IPS-15b (cell line): ENCODE results near the gene SH3BP1.
"Not testable (repeated sequence)": the region's sequence is repeated elsewhere in the genome, so short reads cannot be mapped to it uniquely, and the experiment has no call there.

Experiments
- H3K27me3 ChIP-seq: one replicate; pipeline ENCODE4 v1.6.1; 2013; ENCODE audit warnings: low read length; ENCODE audit not compliant: control insufficient read depth, insufficient read depth
- H3K36me3 ChIP-seq: one replicate; pipeline ENCODE4 v1.6.1; 2013; ENCODE audit warnings: low read length; ENCODE audit not compliant: control insufficient read depth, insufficient read depth
- H3K4me1 ChIP-seq: one replicate; pipeline ENCODE4 v1.6.1; 2013; ENCODE audit warnings: mild to moderate bottlenecking, low read length; ENCODE audit not compliant: control insufficient read depth, insufficient read depth
- H3K4me3 ChIP-seq: one replicate; pipeline ENCODE4 v1.5.1; 2013; ENCODE audit warnings: low read depth, low read length
- H3K9ac ChIP-seq: one replicate; pipeline ENCODE4 v1.6.1; 2013; ENCODE audit warnings: low read depth, mild to moderate bottlenecking, low read length
- H3K9me3 ChIP-seq: one replicate; pipeline ENCODE4 v1.6.1; 2013; ENCODE audit warnings: mild to moderate bottlenecking, low read length; ENCODE audit not compliant: control insufficient read depth, insufficient read depth

The SH3BP1 gene

GRCh38 chr22:37607010-37607934, 32.2 kb upstream of the SH3BP1 start:
- Histone ChIP-seq H3K4me1 (no peaks in the 10 kb centered on the region), H3K36me3 (no peaks in the 10 kb centered on the region), H3K9me3 (no peaks in the 10 kb centered on the region), H3K4me3 (peak overlapping the region; percentile 88), H3K9ac (peak overlapping the region; percentile 54), H3K27me3 (no peaks in the 10 kb centered on the region)

GRCh38 chr22:37607935-37608476, 31.5 kb upstream of the SH3BP1 start:
- Histone ChIP-seq H3K9ac (peak overlapping the region; percentile 94), H3K4me3 (peak overlapping the region; percentile 88), H3K36me3 (no peaks in the 10 kb centered on the region), H3K27me3 (no peaks in the 10 kb centered on the region), H3K4me1 (no peaks in the 10 kb centered on the region), H3K9me3 (no peaks in the 10 kb centered on the region)

GRCh38 chr22:37608477-37609239, 30.8 kb upstream of the SH3BP1 start, which contains the start of gene GGA1:
TSS of gene GGA1 (plus strand) at chr22:37608834. CDS start at chr22:37608861, 27 bp downstream.
- no peaks in the 10 kb centered on the region for H3K9me3 ChIP-seq
- H3K4me1 ChIP-seq = no peaks in the 10 kb centered on the region
- H3K27me3 ChIP-seq = no peaks in the 10 kb centered on the region
- peak within 1 kb of the TSS; percentile 94 for H3K9ac ChIP-seq
- peak within 1 kb of the TSS; percentile 92 for H3K4me3 ChIP-seq
- no peaks in the 10 kb centered on the region for H3K36me3 ChIP-seq

GRCh38 chr22:37609240-37610152, 30.0 kb upstream of the SH3BP1 start:
- peak overlapping the region; percentile 90 for H3K9ac ChIP-seq
- peaks cover 4% of the 10 kb centered on the region for H3K36me3 ChIP-seq
- no peaks in the 10 kb centered on the region for H3K27me3 ChIP-seq
- no peaks in the 10 kb centered on the region for H3K9me3 ChIP-seq
- H3K4me1 ChIP-seq = no peaks in the 10 kb centered on the region
- H3K4me3 ChIP-seq = peak overlapping the region; percentile 92

- Histone ChIP-seq H3K9ac (peak overlapping the region; percentile 90), H3K4me3 (peak overlapping the region; percentile 92)
- H3K9me3 ChIP-seq, H3K36me3 ChIP-seq, H3K27me3 ChIP-seq, H3K4me1 ChIP-seq: not testable (repeated sequence)
Observed at GRCh38 chr22:37610153-37610475, 29.4 kb upstream of the SH3BP1 start.

GRCh38 chr22:37610480-37611129, 28.9 kb upstream of the SH3BP1 start:
- no peak overlapping the region for H3K9ac ChIP-seq
- H3K4me3 ChIP-seq = no peak overlapping the region
- H3K36me3 ChIP-seq = peaks cover 4% of the 10 kb centered on the region
- no peaks in the 10 kb centered on the region for H3K9me3 ChIP-seq
- no peaks in the 10 kb centered on the region for H3K27me3 ChIP-seq
- no peaks in the 10 kb centered on the region for H3K4me1 ChIP-seq

GRCh38 chr22:37611207-37611606, 28.3 kb upstream of the SH3BP1 start:
- Histone ChIP-seq H3K4me1 (no peaks in the 10 kb centered on the region), H3K4me3 (no peak overlapping the region), H3K27me3 (no peaks in the 10 kb centered on the region), H3K36me3 (peaks cover 6% of the 10 kb centered on the region), H3K9ac (no peak overlapping the region), H3K9me3 (no peaks in the 10 kb centered on the region)

- no peaks in the 10 kb centered on the region for H3K4me1 ChIP-seq
- no peaks in the 10 kb centered on the region for H3K9me3 ChIP-seq
- no peaks in the 10 kb centered on the region for H3K27me3 ChIP-seq
- no peak overlapping the region for H3K4me3 ChIP-seq
- H3K36me3 ChIP-seq = peaks cover 26% of the 10 kb centered on the region
- no peak overlapping the region for H3K9ac ChIP-seq
Observed at GRCh38 chr22:37616201-37617083, 23.0 kb upstream of the SH3BP1 start.

GRCh38 chr22:37617431-37617830, 22.0 kb upstream of the SH3BP1 start:
- Histone ChIP-seq H3K4me3 (no peak overlapping the region), H3K9ac (no peak overlapping the region), H3K9me3 (no peaks in the 10 kb centered on the region), H3K4me1 (no peaks in the 10 kb centered on the region), H3K36me3 (peaks cover 26% of the 10 kb centered on the region), H3K27me3 (no peaks in the 10 kb centered on the region)

- Histone ChIP-seq H3K27me3 (no peaks in the 10 kb centered on the region), H3K4me1 (no peaks in the 10 kb centered on the region), H3K9me3 (no peaks in the 10 kb centered on the region), H3K4me3 (no peak overlapping the region), H3K36me3 (peaks cover 31% of the 10 kb centered on the region), H3K9ac (no peak overlapping the region)
Observed at GRCh38 chr22:37618072-37618656, 21.3 kb upstream of the SH3BP1 start.
